ENCODE measurements around the gene CADM2. TPM values are rescaled to one million over a fixed set of nuclear protein-coding genes. Genes with fewer than 3 reads are reported as not detected.
A peak's percentile ranks its signal among the peaks of the same experiment; 100 is the strongest.

CADM2 gene
- total and polyA plus RNA-seq, 2 experiments from 2014 or later, result 0.09 TPM; not detected in 1

DNA sequence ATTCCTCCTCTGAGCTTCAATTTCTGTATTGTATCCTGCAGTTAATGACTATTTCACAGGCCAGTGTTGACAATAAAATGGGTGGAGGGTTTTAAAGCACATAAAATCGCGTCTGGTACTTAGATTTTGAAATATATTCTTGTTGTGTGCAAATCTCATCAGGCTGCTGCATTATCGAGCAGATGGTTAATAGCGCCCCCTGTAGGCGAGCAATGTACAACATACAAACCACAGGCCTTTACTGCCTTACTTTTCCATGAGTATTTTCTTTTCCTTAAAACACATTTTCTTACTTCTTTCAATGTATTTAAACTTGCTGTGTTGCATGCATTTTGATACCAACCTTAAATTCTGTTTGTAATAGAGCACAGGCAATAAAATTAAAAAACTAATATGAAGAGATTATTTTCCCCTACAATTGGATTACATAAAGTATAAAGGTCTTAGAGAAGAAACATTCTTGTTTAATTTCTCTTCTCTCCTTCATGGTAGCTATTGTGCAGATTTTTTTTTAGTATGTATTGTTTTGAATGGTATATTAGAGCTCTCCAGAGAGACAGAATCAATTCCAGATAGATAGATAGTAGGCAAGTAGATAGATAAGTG is 608.4 kb downstream of the CADM2 start:
- Histone ChIP-seq H3K36me3 (ENCODE audit: low read depth) (no peaks in the 10 kb centered on the region), H3K9ac (no peak overlapping the region), H3F3A (ENCODE audit: insufficient read depth) (no peaks in the 10 kb centered on the region), H4K20me1 (ENCODE audit: insufficient read depth) (no peaks in the 10 kb centered on the region), H3K4me2 (ENCODE audit: unreplicated experiment) (no peak overlapping the region), H3K9me2 (ENCODE audit: insufficient read depth) (no peaks in the 10 kb centered on the region), H3K4me1 (ENCODE audit: insufficient read depth) (no peaks in the 10 kb centered on the region), H3K9me3 (ENCODE audit: low read depth) (no peaks in the 10 kb centered on the region), H3K4me3 (no peak overlapping the region), H3K27ac (no peak overlapping the region), H3K79me2 (ENCODE audit: insufficient read depth) (no peaks in the 10 kb centered on the region), H3K27me3 (replicated peaks; ENCODE audit: insufficient read depth) (no peaks in the 10 kb centered on the region), H2AFZ (no peak overlapping the region)
- TF ChIP-seq EZH2phosphoT487 (IDR thresholded peaks at IDR 0.05; ENCODE audit: insufficient read depth, low read depth), result no peak
- TF ChIP-seq EZH2 (IDR thresholded peaks at IDR 0.05; ENCODE audit: insufficient read depth, poor library complexity, severe bottlenecking), result no peak
- in situ Hi-C loops (cut with MboI), result no loop called here
- DNase-seq, result peak; percentile 61
- WGBS, 2 experiments (ENCODE audit: low coverage in 1 of 2, low lambda C conversion rate in 2 of 2, missing lambda C conversion rate in 2 of 2), result 0 to 1% methylated on average over 5 of the region's 5 CpGs

- no peaks in the 10 kb centered on the region for H3F3A ChIP-seq (ENCODE audit: insufficient read depth)
- no peak overlapping the region for H3K4me2 ChIP-seq (ENCODE audit: unreplicated experiment)
- H3K9ac ChIP-seq, result no peak overlapping the region
- no peaks in the 10 kb centered on the region for H4K20me1 ChIP-seq (ENCODE audit: insufficient read depth)
- no peak for TF ChIP-seq EZH2 (IDR thresholded peaks at IDR 0.05; ENCODE audit: insufficient read depth, poor library complexity, severe bottlenecking)
- TF ChIP-seq EZH2phosphoT487 (IDR thresholded peaks at IDR 0.05; ENCODE audit: insufficient read depth, low read depth), result no peak
- H3K4me3 ChIP-seq, result no peak overlapping the region
- H3K4me1 ChIP-seq (ENCODE audit: insufficient read depth), result no peaks in the 10 kb centered on the region
- in situ Hi-C loops (cut with MboI), result loop anchor here (10.0 kb wide), 1 partner anchor 1026 kb away; no protein-coding TSS in a partner anchor
- H3K36me3 ChIP-seq (ENCODE audit: low read depth), result no peaks in the 10 kb centered on the region
- no peak overlapping the region for H2AFZ ChIP-seq
- WGBS, 2 experiments (ENCODE audit: low coverage in 1 of 2, low lambda C conversion rate in 2 of 2, missing lambda C conversion rate in 2 of 2), result 55 to 60% methylated on average over 3 of the region's 3 CpGs
- H3K9me3 ChIP-seq (ENCODE audit: low read depth), result no peaks in the 10 kb centered on the region
- no peak for DNase-seq
- H3K9me2 ChIP-seq (ENCODE audit: insufficient read depth), result no peaks in the 10 kb centered on the region
- no peak overlapping the region for H3K27ac ChIP-seq
- no peaks in the 10 kb centered on the region for H3K79me2 ChIP-seq (ENCODE audit: insufficient read depth)
- H3K27me3 ChIP-seq (replicated peaks; ENCODE audit: insufficient read depth), result no peaks in the 10 kb centered on the region
These were observed 612.0 kb downstream of the CADM2 start for GRCh38 chr3:85570819-85571218.

GRCh38 chr3:85571835-85572234 is 613.0 kb downstream of the CADM2 start:
- H3K27me3 ChIP-seq (replicated peaks; ENCODE audit: insufficient read depth), result no peaks in the 10 kb centered on the region
- H3K79me2 ChIP-seq (ENCODE audit: insufficient read depth), result no peaks in the 10 kb centered on the region
- no peak overlapping the region for H3K27ac ChIP-seq
- no peaks in the 10 kb centered on the region for H3K4me1 ChIP-seq (ENCODE audit: insufficient read depth)
- H3K4me2 ChIP-seq (ENCODE audit: unreplicated experiment), result no peak overlapping the region
- H3F3A ChIP-seq (ENCODE audit: insufficient read depth), result no peaks in the 10 kb centered on the region
- H2AFZ ChIP-seq, result no peak overlapping the region
- no peaks in the 10 kb centered on the region for H4K20me1 ChIP-seq (ENCODE audit: insufficient read depth)
- TF ChIP-seq EZH2phosphoT487 (IDR thresholded peaks at IDR 0.05; ENCODE audit: insufficient read depth, low read depth), result no peak
- no peak for TF ChIP-seq EZH2 (IDR thresholded peaks at IDR 0.05; ENCODE audit: insufficient read depth, poor library complexity, severe bottlenecking)
- H3K4me3 ChIP-seq, result no peak overlapping the region
- H3K9ac ChIP-seq, result no peak overlapping the region
- no peaks in the 10 kb centered on the region for H3K9me2 ChIP-seq (ENCODE audit: insufficient read depth)
- WGBS, 2 experiments (ENCODE audit: low coverage in 1 of 2, low lambda C conversion rate in 2 of 2, missing lambda C conversion rate in 2 of 2), result 61 to 63% methylated on average over 6 of the region's 6 CpGs
- no peaks in the 10 kb centered on the region for H3K36me3 ChIP-seq (ENCODE audit: low read depth)
- in situ Hi-C loops (cut with MboI), result loop anchor here (10.0 kb wide), 1 partner anchor 1027 kb away; no protein-coding TSS in a partner anchor
- peak; percentile 31 for DNase-seq
- H3K9me3 ChIP-seq (ENCODE audit: low read depth), result no peaks in the 10 kb centered on the region

GRCh38 chr3:85572426-85572825 is 613.6 kb downstream of the CADM2 start:
- Histone ChIP-seq H3K9me3 (ENCODE audit: low read depth) (no peaks in the 10 kb centered on the region), H3K4me1 (ENCODE audit: insufficient read depth) (no peaks in the 10 kb centered on the region), H3K36me3 (ENCODE audit: low read depth) (no peaks in the 10 kb centered on the region), H3K27me3 (replicated peaks; ENCODE audit: insufficient read depth) (no peaks in the 10 kb centered on the region), H3K79me2 (ENCODE audit: insufficient read depth) (no peaks in the 10 kb centered on the region), H2AFZ (no peak overlapping the region), H3F3A (ENCODE audit: insufficient read depth) (no peaks in the 10 kb centered on the region), H3K4me2 (ENCODE audit: unreplicated experiment) (no peak overlapping the region), H3K27ac (no peak overlapping the region), H3K9ac (no peak overlapping the region), H3K9me2 (ENCODE audit: insufficient read depth) (no peaks in the 10 kb centered on the region), H4K20me1 (ENCODE audit: insufficient read depth) (no peaks in the 10 kb centered on the region), H3K4me3 (no peak overlapping the region)
- no peak for TF ChIP-seq EZH2phosphoT487 (IDR thresholded peaks at IDR 0.05; ENCODE audit: insufficient read depth, low read depth)
- no peak for TF ChIP-seq EZH2 (IDR thresholded peaks at IDR 0.05; ENCODE audit: insufficient read depth, poor library complexity, severe bottlenecking)
- in situ Hi-C loops (cut with MboI), result loop anchor here (10.0 kb wide), 1 partner anchor 1028 kb away; no protein-coding TSS in a partner anchor
- WGBS, 2 experiments (ENCODE audit: low coverage in 1 of 2, low lambda C conversion rate in 2 of 2, missing lambda C conversion rate in 2 of 2), result 39 to 43% methylated on average over 4 of the region's 4 CpGs
- no peak for DNase-seq
